ENCODE results near the gene PTER. TPM values are rescaled to one million over a fixed set of nuclear protein-coding genes. Genes with fewer than 3 reads are reported as not detected.

Gene PTER
- total and polyA plus RNA-seq, 9 of the 15 experiments (the other 6 are each of a cell fraction or from before 2014, with no cell fraction given): 15.5 to 42.1 (median 28.6) TPM

- no peak overlapping the region for H3K9ac ChIP-seq (ENCODE audit: insufficient read depth in 1 of 2, low read depth in 2 of 2, low read length in 2 of 2)
- in situ Hi-C loops (cut with MboI) (no loop called here), intact Hi-C loops (cut with micrococcal nuclease) (no loop called here)
- no peak for ATAC-seq
- no peaks in the 10 kb centered on the region for H3K9me3 ChIP-seq (replicated peaks; ENCODE audit: control insufficient read depth, insufficient read depth, low read depth, low read length)
- no peak overlapping the region for H3K27ac ChIP-seq (ENCODE audit: extremely low read depth, low read depth, low read length)
- no peak for FAIRE-seq
- no peak overlapping the region for H3K4me2 ChIP-seq (ENCODE audit: insufficient read depth, low read length)
- no peaks in the 10 kb centered on the region for H3K36me3 ChIP-seq (ENCODE audit: control insufficient read depth, insufficient read depth, low read length)
- ChIA-PET CTCF (ENCODE audit: low intra/inter-chr PET ratio) (no interaction called here), POLR2A (no interaction called here)
- H3K4me1 ChIP-seq (replicated peaks in 1 of 2; ENCODE audit: control insufficient read depth in 2 of 2, insufficient read depth in 2 of 2, low read length in 2 of 2): no peaks in the 10 kb centered on the region
- DNase-seq (ENCODE audit: extremely low read depth in 1 of 4, low spot score in 3 of 4): no peak
- no peak overlapping the region for H3K4me3 ChIP-seq
- H3K79me2 ChIP-seq (ENCODE audit: control insufficient read depth, insufficient read depth, low read length): no peaks in the 10 kb centered on the region
- no peaks in the 10 kb centered on the region for H4K20me1 ChIP-seq (replicated peaks; ENCODE audit: control insufficient read depth, insufficient read depth, low read length)
- H3K9me1 ChIP-seq (ENCODE audit: control insufficient read depth, insufficient read depth, low read length): no peaks in the 10 kb centered on the region
- TF ChIP-seq, protein P1, sequence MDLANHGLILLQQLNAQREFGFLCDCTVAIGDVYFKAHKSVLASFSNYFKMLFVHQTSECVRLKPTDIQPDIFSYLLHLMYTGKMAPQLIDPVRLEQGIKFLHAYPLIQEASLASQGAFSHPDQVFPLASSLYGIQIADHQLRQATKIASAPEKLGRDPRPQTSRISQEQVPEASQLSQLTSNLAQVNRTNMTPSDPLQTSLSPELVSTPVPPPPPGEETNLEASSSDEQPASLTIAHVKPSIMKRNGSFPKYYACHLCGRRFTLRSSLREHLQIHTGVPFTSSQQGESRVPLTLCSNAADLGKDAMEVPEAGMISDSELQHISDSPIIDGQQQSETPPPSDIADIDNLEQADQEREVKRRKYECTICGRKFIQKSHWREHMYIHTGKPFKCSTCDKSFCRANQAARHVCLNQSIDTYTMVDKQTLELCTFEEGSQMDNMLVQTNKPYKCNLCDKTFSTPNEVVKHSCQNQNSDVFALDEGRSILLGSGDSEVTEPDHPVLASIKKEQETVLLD (IDR thresholded peaks at IDR 0.05): no peak
- TF ChIP-seq GTF2E2 (tag; IDR thresholded peaks at IDR 0.05) (no peak), PHF8 (IDR thresholded peaks at IDR 0.05; ENCODE audit: borderline replicate concordance, low read length) (no peak), ZNF311 (CRISPR knock-in tag; IDR thresholded peaks at IDR 0.05) (no peak), ZFX (CRISPR knock-in tag; IDR thresholded peaks at IDR 0.05) (no peak)
- TF ChIP-seq, protein P2, sequence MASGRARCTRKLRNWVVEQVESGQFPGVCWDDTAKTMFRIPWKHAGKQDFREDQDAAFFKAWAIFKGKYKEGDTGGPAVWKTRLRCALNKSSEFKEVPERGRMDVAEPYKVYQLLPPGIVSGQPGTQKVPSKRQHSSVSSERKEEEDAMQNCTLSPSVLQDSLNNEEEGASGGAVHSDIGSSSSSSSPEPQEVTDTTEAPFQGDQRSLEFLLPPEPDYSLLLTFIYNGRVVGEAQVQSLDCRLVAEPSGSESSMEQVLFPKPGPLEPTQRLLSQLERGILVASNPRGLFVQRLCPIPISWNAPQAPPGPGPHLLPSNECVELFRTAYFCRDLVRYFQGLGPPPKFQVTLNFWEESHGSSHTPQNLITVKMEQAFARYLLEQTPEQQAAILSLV (tag; IDR thresholded peaks at IDR 0.05): no peak
- TF ChIP-seq, protein P3, sequence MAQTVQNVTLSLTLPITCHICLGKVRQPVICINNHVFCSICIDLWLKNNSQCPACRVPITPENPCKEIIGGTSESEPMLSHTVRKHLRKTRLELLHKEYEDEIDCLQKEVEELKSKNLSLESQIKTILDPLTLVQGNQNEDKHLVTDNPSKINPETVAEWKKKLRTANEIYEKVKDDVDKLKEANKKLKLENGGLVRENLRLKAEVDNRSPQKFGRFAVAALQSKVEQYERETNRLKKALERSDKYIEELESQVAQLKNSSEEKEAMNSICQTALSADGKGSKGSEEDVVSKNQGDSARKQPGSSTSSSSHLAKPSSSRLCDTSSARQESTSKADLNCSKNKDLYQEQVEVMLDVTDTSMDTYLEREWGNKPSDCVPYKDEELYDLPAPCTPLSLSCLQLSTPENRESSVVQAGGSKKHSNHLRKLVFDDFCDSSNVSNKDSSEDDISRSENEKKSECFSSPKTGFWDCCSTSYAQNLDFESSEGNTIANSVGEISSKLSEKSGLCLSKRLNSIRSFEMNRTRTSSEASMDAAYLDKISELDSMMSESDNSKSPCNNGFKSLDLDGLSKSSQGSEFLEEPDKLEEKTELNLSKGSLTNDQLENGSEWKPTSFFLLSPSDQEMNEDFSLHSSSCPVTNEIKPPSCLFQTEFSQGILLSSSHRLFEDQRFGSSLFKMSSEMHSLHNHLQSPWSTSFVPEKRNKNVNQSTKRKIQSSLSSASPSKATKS (CRISPR knock-in tag; IDR thresholded peaks at IDR 0.05): no peak
- TF ChIP-seq, protein P4, sequence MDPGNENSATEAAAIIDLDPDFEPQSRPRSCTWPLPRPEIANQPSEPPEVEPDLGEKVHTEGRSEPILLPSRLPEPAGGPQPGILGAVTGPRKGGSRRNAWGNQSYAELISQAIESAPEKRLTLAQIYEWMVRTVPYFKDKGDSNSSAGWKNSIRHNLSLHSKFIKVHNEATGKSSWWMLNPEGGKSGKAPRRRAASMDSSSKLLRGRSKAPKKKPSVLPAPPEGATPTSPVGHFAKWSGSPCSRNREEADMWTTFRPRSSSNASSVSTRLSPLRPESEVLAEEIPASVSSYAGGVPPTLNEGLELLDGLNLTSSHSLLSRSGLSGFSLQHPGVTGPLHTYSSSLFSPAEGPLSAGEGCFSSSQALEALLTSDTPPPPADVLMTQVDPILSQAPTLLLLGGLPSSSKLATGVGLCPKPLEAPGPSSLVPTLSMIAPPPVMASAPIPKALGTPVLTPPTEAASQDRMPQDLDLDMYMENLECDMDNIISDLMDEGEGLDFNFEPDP (CRISPR knock-in tag; IDR thresholded peaks at IDR 0.05): no peak
- BruUV-seq (replicated peaks): no TSS peak
- H2AFZ ChIP-seq (ENCODE audit: low read depth, low read length): no peak overlapping the region
- peaks cover 9 to 21% of the 10 kb centered on the region in 2 experiments; a peak in 4 of 5 replicates for H3K27me3 ChIP-seq (ENCODE audit: control insufficient read depth in 2 of 2, insufficient read depth in 2 of 2, low read length in 2 of 2)
- 3% methylated on average over 4 of the region's 4 CpGs for WGBS (ENCODE audit: insufficient coverage, low coverage, missing lambda C conversion rate)
Observed at GRCh38 chr10:16393271-16393858, 43.4 kb upstream of the PTER start.

Measured in K562 (cell line).